HG02938 (cell line): ENCODE data around the gene BAZ2A.

Source experiments
- ATAC-seq: cut with Tn5 transposase; IDR thresholded peaks from one replicate; pipeline ENCODE4 v1.9.1; 2021; ENCODE audit warnings: mild to moderate bottlenecking, moderate library complexity; ENCODE audit not compliant: unreplicated experiment

BAZ2A gene

GRCh38 chr12:56635806-56636674 is 5.9 kb upstream of the BAZ2A start:
- peak; percentile 33 for ATAC-seq

DNA sequence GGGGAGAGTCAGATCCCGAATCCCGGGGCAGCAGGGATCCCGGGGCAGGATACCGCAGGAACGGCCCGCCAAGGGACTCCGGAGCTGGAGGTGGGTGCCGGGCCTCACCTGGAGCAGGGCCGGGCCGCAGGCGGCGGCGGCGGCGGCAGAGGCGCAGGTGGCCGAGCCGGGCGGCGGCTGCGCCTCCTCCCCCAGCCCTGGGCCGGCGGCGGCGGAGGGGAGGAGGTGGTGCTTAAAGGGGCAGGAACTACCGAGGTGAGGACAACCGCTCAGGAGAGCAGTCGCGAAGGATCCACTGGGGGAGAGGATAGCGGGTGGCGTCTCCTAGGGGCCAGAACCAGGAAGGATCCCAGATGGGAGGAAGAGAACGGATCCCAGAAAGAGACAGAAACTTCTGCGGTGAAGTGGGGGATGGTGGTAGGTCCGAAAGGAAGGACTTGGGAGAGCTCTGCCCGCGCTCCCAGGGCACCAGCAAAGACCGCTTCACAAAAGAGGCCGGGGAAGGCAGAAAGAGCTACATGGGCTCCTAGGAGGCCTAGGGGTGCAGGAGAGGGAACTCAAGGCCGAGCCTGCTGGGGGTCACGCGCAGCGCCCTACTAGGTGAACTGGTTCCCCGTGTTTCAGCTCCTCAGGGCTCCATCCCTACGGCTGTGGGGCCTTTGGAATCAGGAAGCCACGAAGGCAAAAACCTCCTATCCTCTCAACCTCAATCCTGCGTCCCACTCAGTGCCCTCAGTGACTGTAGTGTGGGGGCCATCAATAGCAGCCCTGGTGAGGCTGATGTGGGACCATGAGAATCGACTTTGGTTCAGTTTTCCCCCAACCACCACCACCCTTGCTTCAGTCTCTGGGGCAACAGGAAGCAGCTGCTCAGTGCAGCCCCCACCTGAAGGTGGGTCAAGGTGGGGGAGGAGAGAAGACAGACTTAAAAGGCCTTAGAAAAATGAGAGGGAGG is 5.0 kb upstream of the BAZ2A start:
- no peak for ATAC-seq

DNA sequence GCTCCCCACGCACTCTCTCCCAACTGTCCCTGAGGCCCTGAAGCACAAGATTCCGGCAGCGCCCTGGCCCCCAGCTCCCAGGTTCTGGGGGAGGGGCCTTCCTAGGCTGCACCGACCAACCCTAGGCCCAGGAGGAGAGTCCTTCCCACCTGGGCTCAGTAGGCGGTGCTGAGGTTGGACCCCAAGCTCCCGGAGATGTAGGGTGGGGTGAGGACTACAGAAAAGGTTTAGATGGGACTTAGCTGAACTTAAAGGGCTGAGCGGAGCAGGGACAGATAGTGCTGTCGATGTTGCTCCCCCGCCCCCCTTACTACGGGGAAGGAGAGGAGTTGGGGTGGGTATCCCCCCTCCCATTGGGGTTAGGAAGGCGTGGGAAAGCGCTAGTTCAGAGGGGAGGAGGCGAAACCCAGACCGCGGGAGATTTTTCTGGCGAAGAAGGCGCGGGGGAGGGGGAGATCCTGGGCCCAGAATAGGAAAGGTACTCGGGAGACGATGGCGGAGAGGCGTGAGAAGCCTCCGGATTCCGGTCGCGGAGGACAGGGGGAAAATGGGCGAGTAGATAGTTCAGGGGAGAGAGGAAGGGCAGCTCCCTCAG is 4.2 kb upstream of the BAZ2A start:
- ATAC-seq, result no peak

DNA sequence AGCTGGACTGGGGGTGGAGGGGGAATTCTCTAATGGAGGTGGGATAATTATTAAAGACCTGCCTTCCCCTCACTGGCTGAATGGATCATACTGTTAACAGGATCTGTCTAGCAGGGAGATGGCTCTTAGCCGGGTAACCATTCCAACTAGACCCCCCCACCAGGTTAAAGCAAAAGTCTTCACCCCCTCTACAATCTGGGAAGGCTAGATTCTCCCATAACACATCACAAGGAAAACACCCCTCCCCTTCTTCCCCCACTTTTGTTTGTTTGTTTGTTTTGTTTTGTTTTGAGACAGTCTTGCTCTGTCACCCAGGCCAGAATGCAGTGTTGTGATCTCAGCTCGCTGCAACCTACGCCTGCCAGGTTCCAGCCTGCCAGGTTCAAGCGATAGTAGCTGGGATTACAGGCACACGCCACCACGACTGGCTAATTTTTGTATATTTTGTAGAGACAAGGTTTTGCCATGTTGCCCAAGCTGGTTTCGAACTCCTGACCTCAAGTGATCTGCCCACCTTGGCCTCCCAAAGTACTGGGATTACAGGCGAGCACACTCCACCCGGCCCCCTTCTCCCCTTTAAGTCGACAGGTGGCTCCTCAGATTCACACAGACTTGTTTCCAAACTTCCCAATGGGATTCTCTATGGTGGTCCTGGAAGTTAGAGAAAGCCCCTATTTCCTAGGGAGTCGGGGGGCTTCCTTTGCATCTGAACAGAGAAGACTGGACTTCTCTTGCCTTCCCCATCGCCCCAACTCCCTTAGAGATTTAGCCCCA is 3.5 kb upstream of the BAZ2A start:
- no peak for ATAC-seq

- no peak for ATAC-seq
These were observed 2.8 kb upstream of the BAZ2A start for GRCh38 chr12:56632701-56633467.

DNA sequence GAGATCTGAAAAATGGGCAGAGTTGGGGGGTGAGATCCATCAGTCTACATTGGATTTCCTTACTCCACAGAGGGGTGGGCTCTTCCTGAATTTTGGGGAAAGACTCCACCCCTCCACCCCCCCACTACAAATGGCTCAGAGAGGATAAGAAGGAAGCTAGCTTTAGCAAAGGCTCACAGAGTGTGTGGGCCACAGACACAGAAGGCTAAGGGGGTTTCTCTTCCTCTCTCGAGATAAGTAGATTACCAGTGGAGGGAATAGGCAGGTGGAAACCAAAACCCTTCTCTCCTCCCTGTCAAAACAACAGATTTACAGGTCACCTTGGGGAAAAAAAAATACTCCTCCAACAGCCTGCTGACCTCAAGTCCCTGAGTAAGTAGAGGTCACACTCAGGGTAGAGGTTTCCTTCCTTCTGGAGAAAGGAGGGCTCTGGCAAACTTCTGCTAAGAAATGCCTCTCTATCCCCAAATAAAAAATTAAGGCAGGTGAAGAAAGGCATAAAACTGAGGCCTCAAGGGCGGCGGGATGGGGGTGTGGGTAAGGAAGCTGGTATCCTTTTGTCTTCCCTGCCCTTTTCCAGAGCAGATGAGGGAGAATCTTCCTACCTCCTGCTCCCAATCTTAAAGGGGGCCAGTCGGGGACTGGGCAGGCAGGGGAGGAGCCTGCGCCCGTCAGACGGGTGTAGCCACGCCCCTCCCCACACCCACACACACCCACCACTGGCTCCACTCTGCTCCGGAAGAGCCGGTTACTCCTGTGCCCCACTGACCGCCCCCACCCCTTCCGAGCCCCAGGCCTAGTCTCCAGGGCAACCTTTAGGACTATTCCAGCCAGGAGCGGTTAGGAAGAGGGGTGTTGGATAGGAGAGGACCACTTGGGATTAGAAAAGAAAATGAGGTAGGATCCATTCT is 1.9 kb upstream of the BAZ2A start:
- no peak for ATAC-seq

DNA sequence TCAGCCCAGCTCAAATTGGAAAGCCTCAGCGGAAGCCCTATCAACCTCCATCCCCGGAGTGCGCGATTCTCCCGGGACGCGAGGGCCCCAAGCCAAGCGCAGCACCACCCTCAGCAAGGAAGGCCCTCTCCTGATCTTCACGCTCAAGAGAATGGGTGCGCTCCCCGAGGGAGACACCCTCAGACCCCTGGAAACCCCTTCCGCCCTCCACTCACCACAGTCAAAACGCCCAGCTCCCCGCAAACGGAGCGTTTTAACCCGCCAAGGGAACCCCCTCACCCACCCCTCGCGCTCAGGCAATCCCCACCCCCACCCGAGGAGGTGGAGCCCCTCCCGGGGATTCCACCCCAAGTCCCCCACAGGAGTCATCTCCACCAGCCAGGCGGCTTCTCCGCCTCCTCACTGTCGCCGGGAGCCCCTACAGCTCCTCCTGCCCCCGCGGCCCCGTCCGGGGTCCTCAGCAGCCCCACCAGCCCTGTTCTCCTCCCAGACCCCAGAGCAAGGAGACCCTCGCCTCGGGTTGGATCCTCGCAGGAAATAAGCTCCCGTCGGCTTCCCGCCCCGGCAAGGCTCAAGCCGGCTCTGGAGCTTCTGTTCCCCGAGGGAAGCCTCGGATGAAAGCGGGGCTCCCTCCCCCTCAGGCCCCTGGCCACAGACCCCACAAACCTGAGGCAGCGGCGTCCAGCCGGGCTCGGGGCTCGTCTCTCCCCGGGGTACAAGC is 507 bp downstream of the BAZ2A start:
- ATAC-seq, result no peak

DNA sequence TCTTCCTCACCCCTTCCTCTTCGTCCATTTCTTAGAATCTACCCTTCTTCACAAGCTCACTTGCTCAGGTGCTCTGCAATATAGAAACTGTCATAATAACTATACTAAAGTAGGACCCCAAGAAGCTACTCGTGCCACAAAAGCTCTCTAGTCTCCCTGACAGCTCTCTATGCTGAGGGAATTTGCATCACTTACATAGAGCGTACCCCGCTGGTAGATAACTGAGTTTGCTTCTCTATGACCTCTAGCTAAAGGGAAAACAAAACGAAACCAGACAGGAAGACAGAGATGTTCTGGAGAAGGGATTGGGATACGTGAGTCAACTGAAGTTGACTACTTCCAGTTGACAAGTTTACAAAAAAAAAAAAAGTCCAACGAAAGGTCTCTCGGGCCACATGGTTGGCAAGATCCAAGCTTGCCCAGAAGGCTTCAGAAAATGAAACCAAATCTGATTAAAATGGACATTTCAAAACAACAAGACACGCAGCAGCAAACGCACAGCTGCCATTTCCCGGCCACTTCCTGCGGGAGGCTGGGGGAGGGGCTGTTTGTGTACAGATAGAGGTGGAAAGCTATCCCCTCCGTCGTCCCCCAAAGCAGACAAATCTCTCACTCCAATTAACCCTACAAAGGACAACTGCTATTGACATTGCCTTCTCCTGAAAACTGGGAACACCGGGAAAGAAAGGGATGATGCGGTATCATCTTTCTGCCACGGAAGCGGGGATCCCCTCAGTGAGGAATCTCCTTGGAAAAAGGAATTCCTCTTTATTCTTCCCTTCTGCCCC is 1.3 kb downstream of the BAZ2A start:
- no peak for ATAC-seq

DNA sequence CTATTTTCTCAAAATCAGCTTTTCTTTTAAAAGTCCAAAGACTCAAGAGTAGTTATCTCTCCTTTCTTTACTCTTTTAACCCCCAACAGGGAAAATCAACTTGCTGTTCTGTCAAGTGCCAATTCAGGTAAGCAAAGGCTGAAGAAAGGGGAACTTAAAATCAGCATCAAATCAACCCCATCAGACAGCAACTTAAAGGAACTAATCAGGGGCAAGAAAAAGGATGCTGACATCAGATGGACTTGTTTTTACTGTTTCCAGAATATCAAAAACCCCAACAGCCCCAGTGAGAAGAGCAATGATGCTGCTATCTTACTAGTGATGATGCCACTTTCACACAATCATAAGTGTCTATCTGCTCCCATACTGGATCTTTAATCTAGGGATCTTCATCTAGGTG is 3.4 kb downstream of the BAZ2A start:
- no peak for ATAC-seq

DNA sequence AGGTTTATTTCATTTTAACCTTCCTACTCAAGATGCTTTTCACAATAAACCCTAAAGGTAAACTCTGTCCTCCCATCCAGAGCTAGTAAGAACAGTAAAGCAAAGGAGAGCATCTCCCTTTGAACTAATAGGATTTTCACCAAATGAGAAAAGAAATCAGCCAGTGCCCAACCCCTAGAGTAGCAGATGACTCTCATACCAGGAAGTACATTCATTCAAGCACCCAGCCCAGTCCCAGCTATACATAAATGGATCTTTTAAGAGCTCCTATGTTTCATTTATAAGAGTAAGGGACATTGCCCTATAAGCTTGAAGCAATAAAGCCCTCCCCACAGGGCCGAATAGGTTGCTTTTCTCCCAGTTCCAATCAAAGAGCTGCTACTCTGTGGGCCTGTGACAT is 7.6 kb downstream of the BAZ2A start:
- no peak for ATAC-seq

- no peak for ATAC-seq
These were observed 13.2 kb downstream of the BAZ2A start for GRCh38 chr12:56616925-56617324.

DNA sequence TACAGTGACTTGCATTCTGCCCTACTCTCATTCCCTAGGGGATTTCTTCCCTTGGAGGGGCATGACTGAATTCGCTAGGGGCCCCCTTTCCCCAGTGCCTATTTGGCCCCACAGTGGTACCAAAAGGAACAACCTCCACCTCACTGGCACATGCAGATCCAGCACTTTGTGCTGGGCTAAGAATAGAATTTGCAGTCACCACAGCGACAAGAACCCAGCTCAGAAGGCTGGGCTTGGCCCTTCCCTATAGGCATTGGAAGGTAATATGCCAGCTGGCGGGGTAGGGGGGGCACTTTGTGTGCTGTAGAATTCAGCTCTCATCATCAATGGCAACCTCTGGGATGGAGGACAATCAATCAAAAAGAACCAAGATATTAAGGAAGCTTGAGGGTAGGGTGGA is 13.9 kb downstream of the BAZ2A start:
- no peak for ATAC-seq

DNA sequence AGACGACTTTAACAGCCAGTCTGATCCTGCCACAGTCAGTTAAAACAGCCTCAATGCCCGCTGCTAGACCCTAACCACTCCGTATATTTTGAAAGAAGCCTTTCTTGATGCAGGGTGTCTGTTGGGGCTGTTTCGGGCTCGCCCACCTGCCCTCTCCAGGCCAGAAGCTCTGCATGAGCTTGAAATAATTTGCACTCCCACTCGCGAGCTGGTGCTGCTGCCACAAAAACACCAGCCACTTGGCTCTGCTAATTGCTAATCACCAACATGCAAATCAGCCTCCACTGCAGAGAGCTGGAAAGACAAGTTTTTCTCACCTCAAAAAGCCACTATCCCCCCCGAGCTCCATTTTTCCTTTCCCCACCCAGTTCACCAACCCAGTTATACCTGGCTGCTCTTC is 15.5 kb downstream of the BAZ2A start:
- no peak for ATAC-seq

GRCh38 chr12:56604355-56604754 is 25.8 kb downstream of the BAZ2A start:
- ATAC-seq, result no peak

GRCh38 chr12:56602239-56602638 is 27.9 kb downstream of the BAZ2A start:
- no peak for ATAC-seq

DNA sequence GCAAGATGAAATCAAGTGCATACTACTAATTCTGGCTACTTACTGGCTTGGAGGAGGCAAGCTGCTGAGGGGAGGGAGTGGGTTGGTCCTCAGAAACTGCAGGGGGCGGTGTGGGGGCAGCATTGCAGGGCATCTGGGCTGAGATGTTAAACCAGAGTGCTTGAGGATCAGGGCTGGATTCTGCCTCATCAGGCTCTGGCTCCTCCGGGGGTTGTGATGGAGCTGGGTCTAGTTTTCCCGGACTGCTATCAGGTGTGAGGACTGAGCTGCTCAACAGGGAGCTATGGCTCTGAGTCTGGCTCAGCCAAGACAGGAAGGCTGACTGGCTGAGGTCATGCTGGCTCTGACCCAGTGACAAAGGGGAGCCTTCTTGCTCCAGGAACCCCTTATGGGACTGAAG is 28.6 kb downstream of the BAZ2A start:
- no peak for ATAC-seq

- no peak for ATAC-seq
These were observed 29.4 kb downstream of the BAZ2A start for GRCh38 chr12:56600753-56601152.

GRCh38 chr12:56599797-56600196 is 30.3 kb downstream of the BAZ2A start:
- ATAC-seq, result no peak
